ENCODE data around the gene SF1. TPM values are rescaled to one million over a fixed set of nuclear protein-coding genes. Genes with fewer than 3 reads are reported as not detected.

SF1 gene
- total RNA-seq, 1 experiment from 2014 or later, result 472 TPM

DNA sequence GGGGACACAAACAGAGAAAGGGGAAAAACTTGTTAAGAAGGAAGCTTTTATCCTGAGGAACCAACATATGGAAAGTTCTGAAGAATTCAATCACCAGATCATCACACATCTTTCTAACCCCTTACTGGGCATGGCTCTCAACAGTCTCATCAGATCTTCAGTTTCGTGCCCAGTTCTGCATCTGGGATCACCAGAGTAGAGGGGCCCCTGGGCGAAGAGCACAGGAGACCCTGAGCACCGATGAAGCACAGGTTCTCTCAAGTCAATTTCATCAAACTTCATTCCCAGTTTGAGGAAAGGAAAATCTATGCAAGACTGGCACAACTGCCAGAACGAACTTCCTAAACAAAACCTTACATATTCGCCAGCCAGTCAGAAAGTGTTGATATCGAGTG, 10.0 kb downstream of the SF1 start:
- TF ChIP-seq, protein P1, sequence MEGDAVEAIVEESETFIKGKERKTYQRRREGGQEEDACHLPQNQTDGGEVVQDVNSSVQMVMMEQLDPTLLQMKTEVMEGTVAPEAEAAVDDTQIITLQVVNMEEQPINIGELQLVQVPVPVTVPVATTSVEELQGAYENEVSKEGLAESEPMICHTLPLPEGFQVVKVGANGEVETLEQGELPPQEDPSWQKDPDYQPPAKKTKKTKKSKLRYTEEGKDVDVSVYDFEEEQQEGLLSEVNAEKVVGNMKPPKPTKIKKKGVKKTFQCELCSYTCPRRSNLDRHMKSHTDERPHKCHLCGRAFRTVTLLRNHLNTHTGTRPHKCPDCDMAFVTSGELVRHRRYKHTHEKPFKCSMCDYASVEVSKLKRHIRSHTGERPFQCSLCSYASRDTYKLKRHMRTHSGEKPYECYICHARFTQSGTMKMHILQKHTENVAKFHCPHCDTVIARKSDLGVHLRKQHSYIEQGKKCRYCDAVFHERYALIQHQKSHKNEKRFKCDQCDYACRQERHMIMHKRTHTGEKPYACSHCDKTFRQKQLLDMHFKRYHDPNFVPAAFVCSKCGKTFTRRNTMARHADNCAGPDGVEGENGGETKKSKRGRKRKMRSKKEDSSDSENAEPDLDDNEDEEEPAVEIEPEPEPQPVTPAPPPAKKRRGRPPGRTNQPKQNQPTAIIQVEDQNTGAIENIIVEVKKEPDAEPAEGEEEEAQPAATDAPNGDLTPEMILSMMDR (conservative IDR thresholded peaks at IDR 0.05; ENCODE audit: low read depth, low read length), result no peak
- TF ChIP-seq EZH2 (IDR thresholded peaks at IDR 0.05; ENCODE audit: borderline replicate concordance, low read depth, low read length, poor library complexity, severe bottlenecking), result no peak
- DNase-seq (ENCODE audit: low spot score), result no peak
- ChIA-PET CTCF (interaction anchor here (0.8 kb wide), 1 partner anchor 10 kb away, joined by 3 read pairs; the partner anchor contains the start of gene SF1), POLR2A (ENCODE audit: low non-redundant PET) (interaction anchor here (0.7 kb wide), 1 partner anchor 10 kb away, joined by 4 read pairs; the partner anchor contains the start of gene SF1)
- Histone ChIP-seq H3K27me3 (replicated peaks; ENCODE audit: insufficient read depth, low read depth, low read length, poor library complexity) (no peaks in the 10 kb centered on the region), H3K36me3 (ENCODE audit: insufficient read depth, low read length, poor library complexity, severe bottlenecking) (peaks cover 97% of the 10 kb centered on the region), H3K4me3 (ENCODE audit: low read depth, low read length, poor library complexity, severe bottlenecking) (no peak overlapping the region), H3K4me1 (ENCODE audit: insufficient read depth, low read length, poor library complexity, severe bottlenecking) (peaks cover 45% of the 10 kb centered on the region), H3K27ac (ENCODE audit: low read depth, low read length, poor library complexity, severe bottlenecking) (no peak overlapping the region), H3K9me3 (ENCODE audit: low read depth, low read length, poor library complexity, severe bottlenecking) (no peaks in the 10 kb centered on the region)
- no TSS peak for BruUV-seq (replicated peaks)
- intact Hi-C loops (cut with micrococcal nuclease; ENCODE audit: unreplicated experiment), result no loop called here

DNA sequence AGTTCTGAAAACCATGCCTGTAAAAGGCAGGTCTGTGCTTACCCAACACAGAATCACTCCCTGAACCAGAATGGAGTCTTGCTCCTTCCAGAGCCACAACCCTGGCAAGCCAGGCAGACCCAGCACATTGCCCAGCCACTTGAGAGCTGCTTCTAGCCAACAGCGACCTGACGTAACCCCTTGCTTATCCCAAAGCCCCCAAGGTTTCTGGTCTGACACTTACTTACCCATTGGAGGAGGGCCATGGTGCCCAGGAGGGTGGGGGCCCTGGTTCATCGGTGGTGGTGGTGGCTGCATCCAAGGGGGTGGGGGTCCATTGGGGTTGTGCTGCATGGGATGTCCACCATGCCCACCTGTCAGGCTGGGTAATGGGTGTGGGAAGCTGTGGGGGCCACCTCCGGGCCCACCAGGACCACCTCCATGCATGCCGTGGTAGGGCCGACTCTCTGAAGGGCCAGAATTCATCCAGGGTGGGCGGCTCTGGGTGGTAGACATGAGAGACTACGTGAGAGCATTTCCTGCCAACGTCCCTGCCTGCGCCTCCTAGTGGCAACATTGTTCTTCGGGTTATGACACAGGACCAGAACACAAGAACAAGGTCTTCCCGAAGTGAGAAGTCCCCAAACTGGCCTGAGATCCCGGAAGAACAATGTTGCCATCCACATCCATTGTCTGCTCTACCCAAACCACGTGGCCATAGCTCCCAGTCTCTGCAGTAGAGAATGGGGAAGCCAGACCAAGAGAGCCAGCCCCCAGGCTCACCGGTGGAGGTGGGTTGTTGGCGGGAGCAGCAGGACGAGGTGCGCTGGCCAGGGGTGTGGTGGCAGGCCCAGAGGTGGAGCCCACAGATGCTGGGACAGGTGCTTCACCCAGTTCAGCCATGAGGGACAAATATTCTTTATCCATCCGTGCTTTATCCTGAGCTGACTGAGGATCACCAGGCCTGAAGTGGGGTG, 10.7 kb downstream of the SF1 start:
- H3K27ac ChIP-seq (ENCODE audit: low read depth, low read length, poor library complexity, severe bottlenecking), result peak overlapping the region; percentile 48
- TF ChIP-seq, protein P1 (conservative IDR thresholded peaks at IDR 0.05; ENCODE audit: low read depth, low read length), result peak; percentile 94
- TF ChIP-seq EZH2 (IDR thresholded peaks at IDR 0.05; ENCODE audit: borderline replicate concordance, low read depth, low read length, poor library complexity, severe bottlenecking), result no peak
- DNase-seq (ENCODE audit: low spot score), result peak; percentile 91
- peaks cover 97% of the 10 kb centered on the region for H3K36me3 ChIP-seq (ENCODE audit: insufficient read depth, low read length, poor library complexity, severe bottlenecking)
- no peaks in the 10 kb centered on the region for H3K27me3 ChIP-seq (replicated peaks; ENCODE audit: insufficient read depth, low read depth, low read length, poor library complexity)
- BruUV-seq (replicated peaks), result no TSS peak
- no peak overlapping the region for H3K4me3 ChIP-seq (ENCODE audit: low read depth, low read length, poor library complexity, severe bottlenecking)
- intact Hi-C loops (cut with micrococcal nuclease; ENCODE audit: unreplicated experiment), result no loop called here
- CTCF ChIA-PET, result interaction anchor here (0.8 kb wide), 1 partner anchor 11 kb away, joined by 3 read pairs; the partner anchor contains the start of gene SF1
- H3K9me3 ChIP-seq (ENCODE audit: low read depth, low read length, poor library complexity, severe bottlenecking), result no peaks in the 10 kb centered on the region
- POLR2A ChIA-PET (ENCODE audit: low non-redundant PET), result interaction anchor here (0.7 kb wide), 1 partner anchor 11 kb away, joined by 4 read pairs; the partner anchor contains the start of gene SF1
- H3K4me1 ChIP-seq (ENCODE audit: insufficient read depth, low read length, poor library complexity, severe bottlenecking), result peaks cover 42% of the 10 kb centered on the region

DNA sequence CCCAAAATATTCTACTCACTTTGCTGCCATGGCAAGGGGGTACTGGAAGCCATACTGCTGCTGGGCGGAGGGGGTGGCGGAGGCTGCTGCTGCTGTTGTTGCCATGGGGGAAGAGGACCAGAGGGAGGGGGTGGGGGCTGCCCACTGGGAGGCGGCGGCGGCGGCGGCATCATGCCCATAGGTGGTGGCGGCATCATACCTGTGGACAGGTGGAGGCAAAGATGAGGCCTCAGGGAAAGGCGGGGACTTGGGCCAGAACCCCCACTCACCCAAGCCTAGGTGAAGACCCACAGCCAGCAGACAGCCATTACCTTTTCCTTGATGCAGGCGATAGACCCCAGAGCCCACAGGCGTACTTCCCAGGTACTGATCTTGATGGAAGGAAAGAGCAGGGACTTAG, 11.5 kb downstream of the SF1 start:
- CTCF ChIA-PET, result no interaction called here
- no TSS peak for BruUV-seq (replicated peaks)
- intact Hi-C loops (cut with micrococcal nuclease; ENCODE audit: unreplicated experiment), result no loop called here
- no peak for DNase-seq (ENCODE audit: low spot score)
- Histone ChIP-seq H3K4me3 (ENCODE audit: low read depth, low read length, poor library complexity, severe bottlenecking) (no peak overlapping the region), H3K9me3 (ENCODE audit: low read depth, low read length, poor library complexity, severe bottlenecking) (no peaks in the 10 kb centered on the region), H3K27ac (ENCODE audit: low read depth, low read length, poor library complexity, severe bottlenecking) (no peak overlapping the region), H3K4me1 (ENCODE audit: insufficient read depth, low read length, poor library complexity, severe bottlenecking) (peaks cover 37% of the 10 kb centered on the region), H3K27me3 (replicated peaks; ENCODE audit: insufficient read depth, low read depth, low read length, poor library complexity) (no peaks in the 10 kb centered on the region), H3K36me3 (ENCODE audit: insufficient read depth, low read length, poor library complexity, severe bottlenecking) (peaks cover 95% of the 10 kb centered on the region)
- TF ChIP-seq EZH2 (IDR thresholded peaks at IDR 0.05; ENCODE audit: borderline replicate concordance, low read depth, low read length, poor library complexity, severe bottlenecking), result no peak
- TF ChIP-seq, protein P1 (conservative IDR thresholded peaks at IDR 0.05; ENCODE audit: low read depth, low read length), result no peak
- POLR2A ChIA-PET (ENCODE audit: low non-redundant PET), result no interaction called here
